ENCODE results near the gene GSTT2. TPM values are rescaled to one million over a fixed set of nuclear protein-coding genes. Genes with fewer than 3 reads are reported as not detected.

The GSTT2 gene
- total RNA-seq, 1 experiment from 2014 or later: not detected

DNA sequence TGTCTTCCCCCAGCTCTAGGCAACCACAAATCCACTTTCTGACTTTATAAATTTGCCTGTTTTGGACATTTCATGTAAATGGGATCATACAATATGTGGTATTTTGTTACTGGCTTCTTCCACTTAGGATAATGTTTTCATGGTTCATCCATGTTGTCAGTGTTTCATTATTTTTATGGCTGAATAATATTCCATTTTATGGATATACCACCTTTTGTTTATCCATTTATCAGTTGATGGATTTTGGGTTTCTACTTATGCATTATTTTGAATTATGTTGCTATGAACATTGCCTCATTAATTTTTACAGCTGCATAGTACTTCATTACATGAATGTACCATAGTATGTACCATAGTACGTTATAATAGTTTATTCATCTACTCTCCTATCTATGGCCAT lies 36.2 kb downstream of the GSTT2 start:
- no TSS peak for BruUV-seq (replicated peaks)
- ChIA-PET CTCF (no interaction called here), POLR2A (ENCODE audit: low non-redundant PET) (no interaction called here)
- H3K36me3 ChIP-seq (ENCODE audit: insufficient read depth, low read length, poor library complexity, severe bottlenecking): no peaks in the 10 kb centered on the region
- H3K9me3 ChIP-seq (ENCODE audit: low read depth, low read length, poor library complexity, severe bottlenecking): no peaks in the 10 kb centered on the region
- DNase-seq (ENCODE audit: low spot score): no peak
- TF ChIP-seq, protein P1, sequence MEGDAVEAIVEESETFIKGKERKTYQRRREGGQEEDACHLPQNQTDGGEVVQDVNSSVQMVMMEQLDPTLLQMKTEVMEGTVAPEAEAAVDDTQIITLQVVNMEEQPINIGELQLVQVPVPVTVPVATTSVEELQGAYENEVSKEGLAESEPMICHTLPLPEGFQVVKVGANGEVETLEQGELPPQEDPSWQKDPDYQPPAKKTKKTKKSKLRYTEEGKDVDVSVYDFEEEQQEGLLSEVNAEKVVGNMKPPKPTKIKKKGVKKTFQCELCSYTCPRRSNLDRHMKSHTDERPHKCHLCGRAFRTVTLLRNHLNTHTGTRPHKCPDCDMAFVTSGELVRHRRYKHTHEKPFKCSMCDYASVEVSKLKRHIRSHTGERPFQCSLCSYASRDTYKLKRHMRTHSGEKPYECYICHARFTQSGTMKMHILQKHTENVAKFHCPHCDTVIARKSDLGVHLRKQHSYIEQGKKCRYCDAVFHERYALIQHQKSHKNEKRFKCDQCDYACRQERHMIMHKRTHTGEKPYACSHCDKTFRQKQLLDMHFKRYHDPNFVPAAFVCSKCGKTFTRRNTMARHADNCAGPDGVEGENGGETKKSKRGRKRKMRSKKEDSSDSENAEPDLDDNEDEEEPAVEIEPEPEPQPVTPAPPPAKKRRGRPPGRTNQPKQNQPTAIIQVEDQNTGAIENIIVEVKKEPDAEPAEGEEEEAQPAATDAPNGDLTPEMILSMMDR (conservative IDR thresholded peaks at IDR 0.05; ENCODE audit: low read depth, low read length): no peak
- TF ChIP-seq EZH2 (IDR thresholded peaks at IDR 0.05; ENCODE audit: borderline replicate concordance, low read depth, low read length, poor library complexity, severe bottlenecking): no peak
- no peak overlapping the region for H3K4me3 ChIP-seq (ENCODE audit: low read depth, low read length, poor library complexity, severe bottlenecking)
- H3K27me3 ChIP-seq (replicated peaks; ENCODE audit: insufficient read depth, low read depth, low read length, poor library complexity): no peaks in the 10 kb centered on the region
- no peaks in the 10 kb centered on the region for H3K4me1 ChIP-seq (ENCODE audit: insufficient read depth, low read length, poor library complexity, severe bottlenecking)
- intact Hi-C loops (cut with micrococcal nuclease; ENCODE audit: unreplicated experiment): no loop called here
- no peak overlapping the region for H3K27ac ChIP-seq (ENCODE audit: low read depth, low read length, poor library complexity, severe bottlenecking)

DNA sequence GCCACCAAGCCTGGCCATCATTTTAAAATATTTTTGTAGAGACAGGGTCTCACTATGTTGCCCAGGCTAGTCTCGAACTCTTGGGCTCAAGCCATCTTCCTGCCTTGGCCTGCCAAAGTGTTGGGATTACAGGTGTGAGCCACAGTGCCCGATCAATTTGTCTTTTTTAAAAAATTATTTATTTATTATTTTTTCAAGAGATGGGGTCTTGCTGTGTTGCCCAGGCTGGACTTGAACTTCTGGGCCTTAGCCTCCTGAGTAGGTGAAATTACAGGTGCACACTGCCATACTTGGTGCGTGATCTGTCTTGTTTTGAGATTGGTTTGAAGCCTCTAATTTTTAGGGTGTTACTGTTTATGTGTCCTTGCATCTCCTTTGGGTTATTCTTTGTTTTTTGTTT lies 41.4 kb downstream of the GSTT2 start:
- H3K27ac ChIP-seq (ENCODE audit: low read depth, low read length, poor library complexity, severe bottlenecking): no peak overlapping the region
- ChIA-PET CTCF (no interaction called here), POLR2A (ENCODE audit: low non-redundant PET) (no interaction called here)
- no peaks in the 10 kb centered on the region for H3K36me3 ChIP-seq (ENCODE audit: insufficient read depth, low read length, poor library complexity, severe bottlenecking)
- TF ChIP-seq, protein P1 (conservative IDR thresholded peaks at IDR 0.05; ENCODE audit: low read depth, low read length): no peak
- TF ChIP-seq EZH2 (IDR thresholded peaks at IDR 0.05; ENCODE audit: borderline replicate concordance, low read depth, low read length, poor library complexity, severe bottlenecking): no peak
- no peaks in the 10 kb centered on the region for H3K27me3 ChIP-seq (replicated peaks; ENCODE audit: insufficient read depth, low read depth, low read length, poor library complexity)
- intact Hi-C loops (cut with micrococcal nuclease; ENCODE audit: unreplicated experiment): no loop called here
- H3K4me3 ChIP-seq (ENCODE audit: low read depth, low read length, poor library complexity, severe bottlenecking): no peak overlapping the region
- H3K9me3 ChIP-seq (ENCODE audit: low read depth, low read length, poor library complexity, severe bottlenecking): peaks cover 8% of the 10 kb centered on the region
- no TSS peak for BruUV-seq (replicated peaks)
- no peaks in the 10 kb centered on the region for H3K4me1 ChIP-seq (ENCODE audit: insufficient read depth, low read length, poor library complexity, severe bottlenecking)
- DNase-seq (ENCODE audit: low spot score): no peak

GRCh38 chr22:24023204-24023789 lies 43.4 kb downstream of the GSTT2 start:
- ChIA-PET CTCF (no interaction called here), POLR2A (ENCODE audit: low non-redundant PET) (no interaction called here)
- Histone ChIP-seq H3K4me1 (ENCODE audit: insufficient read depth, low read length, poor library complexity, severe bottlenecking) (peaks cover 8% of the 10 kb centered on the region), H3K27ac (ENCODE audit: low read depth, low read length, poor library complexity, severe bottlenecking) (no peak overlapping the region), H3K4me3 (ENCODE audit: low read depth, low read length, poor library complexity, severe bottlenecking) (no peak overlapping the region), H3K27me3 (replicated peaks; ENCODE audit: insufficient read depth, low read depth, low read length, poor library complexity) (no peaks in the 10 kb centered on the region), H3K36me3 (ENCODE audit: insufficient read depth, low read length, poor library complexity, severe bottlenecking) (no peaks in the 10 kb centered on the region), H3K9me3 (ENCODE audit: low read depth, low read length, poor library complexity, severe bottlenecking) (peaks cover 8% of the 10 kb centered on the region)
- no peak for TF ChIP-seq EZH2 (IDR thresholded peaks at IDR 0.05; ENCODE audit: borderline replicate concordance, low read depth, low read length, poor library complexity, severe bottlenecking)
- DNase-seq (ENCODE audit: low spot score): no peak
- intact Hi-C loops (cut with micrococcal nuclease; ENCODE audit: unreplicated experiment): no loop called here
- BruUV-seq (replicated peaks): no TSS peak

DNA sequence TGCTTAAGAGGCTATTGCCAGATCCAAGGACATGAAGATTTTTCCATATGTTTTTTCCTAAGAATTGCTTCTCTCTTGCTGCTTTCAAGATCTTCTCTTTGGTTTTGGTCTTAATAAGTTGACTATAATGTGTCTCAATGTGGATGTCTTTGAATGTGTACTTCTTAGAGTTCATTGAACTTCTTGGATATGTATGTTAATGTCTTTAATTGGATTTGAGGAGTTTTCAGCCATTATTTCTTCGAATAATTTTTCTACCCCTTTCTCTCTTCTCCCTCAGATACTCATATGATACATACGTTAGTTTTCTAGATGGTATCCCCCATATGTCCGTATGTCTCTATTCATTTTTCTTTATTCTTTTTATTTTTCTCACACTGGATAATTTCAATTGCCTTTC lies 44.4 kb downstream of the GSTT2 start:
- no peak overlapping the region for H3K4me3 ChIP-seq (ENCODE audit: low read depth, low read length, poor library complexity, severe bottlenecking)
- peaks cover 8% of the 10 kb centered on the region for H3K4me1 ChIP-seq (ENCODE audit: insufficient read depth, low read length, poor library complexity, severe bottlenecking)
- ChIA-PET CTCF (no interaction called here), POLR2A (ENCODE audit: low non-redundant PET) (no interaction called here)
- no TSS peak for BruUV-seq (replicated peaks)
- no peaks in the 10 kb centered on the region for H3K36me3 ChIP-seq (ENCODE audit: insufficient read depth, low read length, poor library complexity, severe bottlenecking)
- intact Hi-C loops (cut with micrococcal nuclease; ENCODE audit: unreplicated experiment): no loop called here
- H3K9me3 ChIP-seq (ENCODE audit: low read depth, low read length, poor library complexity, severe bottlenecking): peaks cover 8% of the 10 kb centered on the region
- no peak overlapping the region for H3K27ac ChIP-seq (ENCODE audit: low read depth, low read length, poor library complexity, severe bottlenecking)
- no peaks in the 10 kb centered on the region for H3K27me3 ChIP-seq (replicated peaks; ENCODE audit: insufficient read depth, low read depth, low read length, poor library complexity)
- no peak for TF ChIP-seq EZH2 (IDR thresholded peaks at IDR 0.05; ENCODE audit: borderline replicate concordance, low read depth, low read length, poor library complexity, severe bottlenecking)
- TF ChIP-seq, protein P1 (conservative IDR thresholded peaks at IDR 0.05; ENCODE audit: low read depth, low read length): no peak
- no peak for DNase-seq (ENCODE audit: low spot score)
